ENCODE measurements around the gene PLEKHF1.

Gene PLEKHF1

DNA sequence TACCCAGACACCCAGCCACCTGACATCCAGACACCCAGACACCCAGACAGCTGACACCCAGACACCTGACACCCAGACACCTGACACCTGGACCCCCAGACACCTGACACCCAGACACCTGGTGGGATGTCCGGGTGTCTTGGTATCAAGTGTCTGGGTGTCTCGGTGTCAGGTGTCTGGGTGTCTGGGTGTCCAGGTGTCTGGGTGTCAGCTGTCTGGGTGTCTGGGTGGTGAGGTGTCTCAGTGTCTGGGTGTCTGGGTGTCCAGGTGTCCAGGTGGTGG lies 31.2 kb downstream of the PLEKHF1 start:
- Histone ChIP-seq H3K4me2 (ENCODE audit: low read length, poor library complexity, severe bottlenecking) (no peak overlapping the region), H2AFZ (ENCODE audit: low read depth, low read length) (no peak overlapping the region), H3K4me1 (ENCODE audit: control insufficient read depth, insufficient read depth, low read depth, low read length) (peaks cover 2% of the 10 kb centered on the region), H2BK15ac (ENCODE audit: low read depth, poor library complexity, severe bottlenecking) (no peak overlapping the region), H3K36me3 (ENCODE audit: control insufficient read depth in 1 of 2, insufficient read depth in 2 of 2, low read depth in 1 of 2, low read length in 2 of 2) (peaks cover 0 to 5% of the 10 kb centered on the region in 2 experiments), H3K4me3 (ENCODE audit: insufficient read depth in 1 of 2, low read depth in 1 of 2, low read length in 2 of 2) (no peak overlapping the region), H3K14ac (ENCODE audit: low read length in 2 of 2) (no peak overlapping the region), H3K23ac (ENCODE audit: low read length in 2 of 2) (no peak overlapping the region), H3K9ac (ENCODE audit: low read length) (no peak overlapping the region), H2BK5ac (ENCODE audit: low read depth, low read length, poor library complexity, severe bottlenecking) (no peak overlapping the region), H3K18ac (ENCODE audit: low read depth in 1 of 2, low read length in 2 of 2) (no peak overlapping the region), H3K4ac (ENCODE audit: low read depth in 1 of 2, low read length in 2 of 2) (no peak overlapping the region), H3K79me1 (replicated peaks; ENCODE audit: low read length, poor library complexity, severe bottlenecking) (peaks cover 23% of the 10 kb centered on the region), H2BK12ac (ENCODE audit: low read length in 2 of 2) (no peak overlapping the region), H3K9me3 (ENCODE audit: control insufficient read depth, low read length) (no peaks in the 10 kb centered on the region), H3K27ac (ENCODE audit: low read length, poor library complexity, severe bottlenecking) (no peak overlapping the region), H4K91ac (ENCODE audit: low read length) (no peak overlapping the region), H2AK5ac (ENCODE audit: low read length, severe bottlenecking) (no peak overlapping the region), H2BK120ac (ENCODE audit: low read depth, low read length) (no peak overlapping the region), H3K27me3 (ENCODE audit: control insufficient read depth in 1 of 2, insufficient read depth in 1 of 2, low read length in 2 of 2) (no peaks in the 10 kb centered on the region), H4K8ac (ENCODE audit: low read length) (no peak overlapping the region)
- WGBS = 48% methylated on average over 2 of the region's 2 CpGs
- no peak for DNase-seq

DNA sequence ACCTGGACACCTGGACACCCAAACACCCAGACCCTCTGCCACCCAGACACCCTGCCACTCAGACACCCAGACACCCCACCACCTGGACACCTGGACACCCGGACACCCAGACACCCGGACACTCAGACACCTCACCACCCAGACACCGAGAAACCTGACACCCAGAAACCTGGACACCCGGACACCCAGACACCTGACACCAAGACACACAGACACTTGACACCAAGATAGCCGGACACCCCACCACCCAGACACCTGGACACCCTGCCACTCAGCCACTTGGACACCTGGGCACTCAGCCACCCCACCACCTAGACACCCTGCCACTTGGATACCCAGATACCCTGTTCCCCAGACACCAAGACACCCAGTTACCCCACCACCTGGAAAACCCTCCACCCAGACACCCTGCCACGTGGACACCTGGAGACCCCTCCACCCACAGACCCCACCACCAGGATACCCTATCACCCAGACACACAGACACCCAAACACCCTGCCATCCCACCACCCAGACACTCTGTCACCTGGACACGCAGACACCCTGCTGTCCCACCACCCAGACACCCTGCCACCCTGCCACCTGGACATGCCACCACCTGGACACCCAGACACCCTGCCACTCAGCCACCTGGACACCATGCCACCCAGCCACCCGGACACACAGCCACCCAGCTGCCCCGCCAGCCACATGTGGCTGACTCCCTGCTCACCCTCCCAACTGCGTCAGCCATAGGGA lies 32.4 kb downstream of the PLEKHF1 start:
- Histone ChIP-seq H3K4me1 (ENCODE audit: control insufficient read depth, insufficient read depth, low read depth, low read length) (peaks cover 2% of the 10 kb centered on the region), H3K23ac (ENCODE audit: low read length in 2 of 2) (no peak overlapping the region), H3K14ac (ENCODE audit: low read length in 2 of 2) (no peak overlapping the region), H2BK5ac (ENCODE audit: low read depth, low read length, poor library complexity, severe bottlenecking) (no peak overlapping the region), H2BK12ac (ENCODE audit: low read length in 2 of 2) (no peak overlapping the region), H4K91ac (ENCODE audit: low read length) (no peak overlapping the region), H3K4me3 (ENCODE audit: insufficient read depth in 1 of 2, low read depth in 1 of 2, low read length in 2 of 2) (no peak overlapping the region), H3K9ac (ENCODE audit: low read length) (no peak overlapping the region), H3K18ac (ENCODE audit: low read depth in 1 of 2, low read length in 2 of 2) (no peak overlapping the region), H3K36me3 (ENCODE audit: control insufficient read depth in 1 of 2, insufficient read depth in 2 of 2, low read depth in 1 of 2, low read length in 2 of 2) (peaks cover 9 to 16% of the 10 kb centered on the region in 2 experiments), H3K79me1 (replicated peaks; ENCODE audit: low read length, poor library complexity, severe bottlenecking) (peaks cover 26% of the 10 kb centered on the region), H2BK15ac (ENCODE audit: low read depth, poor library complexity, severe bottlenecking) (no peak overlapping the region), H2AK5ac (ENCODE audit: low read length, severe bottlenecking) (no peak overlapping the region), H3K27ac (ENCODE audit: low read length, poor library complexity, severe bottlenecking) (no peak overlapping the region), H3K4me2 (ENCODE audit: low read length, poor library complexity, severe bottlenecking) (no peak overlapping the region), H3K27me3 (ENCODE audit: control insufficient read depth in 1 of 2, insufficient read depth in 1 of 2, low read length in 2 of 2) (no peaks in the 10 kb centered on the region), H3K9me3 (ENCODE audit: control insufficient read depth, low read length) (no peaks in the 10 kb centered on the region), H2BK120ac (ENCODE audit: low read depth, low read length) (no peak overlapping the region), H4K8ac (ENCODE audit: low read length) (no peak overlapping the region), H2AFZ (ENCODE audit: low read depth, low read length) (no peak overlapping the region), H3K4ac (ENCODE audit: low read depth in 1 of 2, low read length in 2 of 2) (no peak overlapping the region)
- DNase-seq = no peak
- WGBS = 86% methylated on average over 10 of the region's 10 CpGs

DNA sequence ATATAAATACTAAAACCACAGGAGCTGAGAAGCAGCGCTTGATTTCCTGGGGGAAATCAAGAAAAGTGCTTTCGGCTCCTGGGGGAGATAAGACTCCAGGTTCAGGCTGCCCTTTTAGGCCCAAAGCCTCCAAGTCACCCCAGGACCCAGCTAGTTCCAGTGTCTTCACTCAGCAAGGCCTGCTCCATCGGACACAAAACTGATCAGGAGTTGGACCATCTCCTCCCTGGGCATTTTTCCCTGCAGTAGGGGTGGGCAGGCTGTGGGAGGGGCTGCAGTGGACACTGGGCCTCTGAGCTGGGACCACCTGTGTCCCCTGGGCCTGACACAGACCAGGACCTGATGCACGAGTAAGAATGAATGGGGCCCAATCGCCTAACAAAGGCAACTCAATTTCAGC lies 34.6 kb downstream of the PLEKHF1 start:
- no peak overlapping the region for H3K18ac ChIP-seq (ENCODE audit: low read depth in 1 of 2, low read length in 2 of 2)
- no peak overlapping the region for H4K8ac ChIP-seq (ENCODE audit: low read length)
- no peaks in the 10 kb centered on the region for H3K9me3 ChIP-seq (ENCODE audit: control insufficient read depth, low read length)
- H3K27ac ChIP-seq (ENCODE audit: low read length, poor library complexity, severe bottlenecking) = no peak overlapping the region
- peaks cover 21% of the 10 kb centered on the region in 2 experiments for H3K36me3 ChIP-seq (ENCODE audit: control insufficient read depth in 1 of 2, insufficient read depth in 2 of 2, low read depth in 1 of 2, low read length in 2 of 2)
- no peak overlapping the region for H3K9ac ChIP-seq (ENCODE audit: low read length)
- no peak overlapping the region for H3K4me3 ChIP-seq (ENCODE audit: insufficient read depth in 1 of 2, low read depth in 1 of 2, low read length in 2 of 2)
- H2AFZ ChIP-seq (ENCODE audit: low read depth, low read length) = no peak overlapping the region
- H3K23ac ChIP-seq (ENCODE audit: low read length in 2 of 2) = no peak overlapping the region
- DNase-seq = no peak
- H3K14ac ChIP-seq (ENCODE audit: low read length in 2 of 2) = no peak overlapping the region
- no peak overlapping the region for H2BK120ac ChIP-seq (ENCODE audit: low read depth, low read length)
- no peak overlapping the region for H3K4ac ChIP-seq (ENCODE audit: low read depth in 1 of 2, low read length in 2 of 2)
- no peak overlapping the region for H2AK5ac ChIP-seq (ENCODE audit: low read length, severe bottlenecking)
- H3K79me1 ChIP-seq (replicated peaks; ENCODE audit: low read length, poor library complexity, severe bottlenecking) = peaks cover 35% of the 10 kb centered on the region
- no peaks in the 10 kb centered on the region for H3K4me1 ChIP-seq (ENCODE audit: control insufficient read depth, insufficient read depth, low read depth, low read length)
- H2BK15ac ChIP-seq (ENCODE audit: low read depth, poor library complexity, severe bottlenecking) = no peak overlapping the region
- H3K27me3 ChIP-seq (ENCODE audit: control insufficient read depth in 1 of 2, insufficient read depth in 1 of 2, low read length in 2 of 2) = no peaks in the 10 kb centered on the region
- H2BK12ac ChIP-seq (ENCODE audit: low read length in 2 of 2) = no peak overlapping the region
- no peak overlapping the region for H3K4me2 ChIP-seq (ENCODE audit: low read length, poor library complexity, severe bottlenecking)
- WGBS = 94% methylated on average over 5 of the region's 5 CpGs
- no peak overlapping the region for H4K91ac ChIP-seq (ENCODE audit: low read length)
- no peak overlapping the region for H2BK5ac ChIP-seq (ENCODE audit: low read depth, low read length, poor library complexity, severe bottlenecking)

DNA sequence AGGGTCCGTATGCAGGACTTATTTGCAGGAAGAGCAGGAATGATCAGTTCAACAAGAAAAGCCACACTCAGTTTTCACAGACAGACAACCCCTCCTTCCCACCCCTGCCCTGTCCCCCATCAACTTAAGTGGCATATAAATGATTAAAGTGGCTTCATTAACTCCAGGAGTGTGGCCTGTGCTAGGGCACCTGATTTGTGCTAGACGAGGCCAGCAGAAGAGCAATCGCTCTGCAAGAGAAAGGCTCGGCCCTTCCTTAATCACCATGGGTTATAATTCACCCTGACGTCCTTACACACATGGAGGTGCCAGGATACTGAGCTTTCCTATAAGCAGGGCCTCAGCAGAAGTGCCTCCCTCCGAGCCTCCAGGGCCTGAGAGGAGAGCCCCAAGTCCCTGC lies 35.2 kb downstream of the PLEKHF1 start:
- H3K79me1 ChIP-seq (replicated peaks; ENCODE audit: low read length, poor library complexity, severe bottlenecking) = peaks cover 31% of the 10 kb centered on the region
- no peak overlapping the region for H3K4ac ChIP-seq (ENCODE audit: low read depth in 1 of 2, low read length in 2 of 2)
- no peak overlapping the region for H2BK15ac ChIP-seq (ENCODE audit: low read depth, poor library complexity, severe bottlenecking)
- no peak overlapping the region for H3K4me2 ChIP-seq (ENCODE audit: low read length, poor library complexity, severe bottlenecking)
- no peak overlapping the region for H2BK5ac ChIP-seq (ENCODE audit: low read depth, low read length, poor library complexity, severe bottlenecking)
- H3K27me3 ChIP-seq (ENCODE audit: control insufficient read depth in 1 of 2, insufficient read depth in 1 of 2, low read length in 2 of 2) = no peaks in the 10 kb centered on the region
- H4K91ac ChIP-seq (ENCODE audit: low read length) = no peak overlapping the region
- no peak overlapping the region for H2AFZ ChIP-seq (ENCODE audit: low read depth, low read length)
- H3K23ac ChIP-seq (ENCODE audit: low read length in 2 of 2) = no peak overlapping the region
- DNase-seq = no peak
- no peak overlapping the region for H2AK5ac ChIP-seq (ENCODE audit: low read length, severe bottlenecking)
- H3K36me3 ChIP-seq (ENCODE audit: control insufficient read depth in 1 of 2, insufficient read depth in 2 of 2, low read depth in 1 of 2, low read length in 2 of 2) = peaks cover 21 to 26% of the 10 kb centered on the region in 2 experiments
- H4K8ac ChIP-seq (ENCODE audit: low read length) = no peak overlapping the region
- no peaks in the 10 kb centered on the region for H3K4me1 ChIP-seq (ENCODE audit: control insufficient read depth, insufficient read depth, low read depth, low read length)
- 90% methylated on average over 6 of the region's 6 CpGs for WGBS
- no peak overlapping the region for H2BK120ac ChIP-seq (ENCODE audit: low read depth, low read length)
- H3K18ac ChIP-seq (ENCODE audit: low read depth in 1 of 2, low read length in 2 of 2) = no peak overlapping the region
- H3K9ac ChIP-seq (ENCODE audit: low read length) = no peak overlapping the region
- no peak overlapping the region for H2BK12ac ChIP-seq (ENCODE audit: low read length in 2 of 2)
- no peak overlapping the region for H3K14ac ChIP-seq (ENCODE audit: low read length in 2 of 2)
- H3K27ac ChIP-seq (ENCODE audit: low read length, poor library complexity, severe bottlenecking) = no peak overlapping the region
- no peak overlapping the region for H3K4me3 ChIP-seq (ENCODE audit: insufficient read depth in 1 of 2, low read depth in 1 of 2, low read length in 2 of 2)
- H3K9me3 ChIP-seq (ENCODE audit: control insufficient read depth, low read length) = no peaks in the 10 kb centered on the region

Data from mesenchymal stem cell (in vitro differentiated cells and primary cell).